Left kidney (tissue), 2 donors: ENCODE results near the gene BCAN. TPM values are rescaled to one million over a fixed set of nuclear protein-coding genes. Genes with fewer than 3 reads are reported as not detected.
"Not testable (repeated sequence)": the region's sequence is repeated elsewhere in the genome, so short reads cannot be mapped to it uniquely, and the experiment has no call there.

Experiments used
- DNase-seq: peaks from one replicate; pipeline ENCODE4 v3.0.0-alpha.2; 2013
- polyA plus RNA-seq: library from polyadenylated mRNA; unstranded; fragments of 120-200 nt; gene quantifications from one replicate; pipeline ENCODE4 v1.2.1, GENCODE V29; 2013; ENCODE audit not compliant: insufficient read length

The BCAN gene
- polyA plus RNA-seq, 1 donor, result 0.08 TPM

DNA sequence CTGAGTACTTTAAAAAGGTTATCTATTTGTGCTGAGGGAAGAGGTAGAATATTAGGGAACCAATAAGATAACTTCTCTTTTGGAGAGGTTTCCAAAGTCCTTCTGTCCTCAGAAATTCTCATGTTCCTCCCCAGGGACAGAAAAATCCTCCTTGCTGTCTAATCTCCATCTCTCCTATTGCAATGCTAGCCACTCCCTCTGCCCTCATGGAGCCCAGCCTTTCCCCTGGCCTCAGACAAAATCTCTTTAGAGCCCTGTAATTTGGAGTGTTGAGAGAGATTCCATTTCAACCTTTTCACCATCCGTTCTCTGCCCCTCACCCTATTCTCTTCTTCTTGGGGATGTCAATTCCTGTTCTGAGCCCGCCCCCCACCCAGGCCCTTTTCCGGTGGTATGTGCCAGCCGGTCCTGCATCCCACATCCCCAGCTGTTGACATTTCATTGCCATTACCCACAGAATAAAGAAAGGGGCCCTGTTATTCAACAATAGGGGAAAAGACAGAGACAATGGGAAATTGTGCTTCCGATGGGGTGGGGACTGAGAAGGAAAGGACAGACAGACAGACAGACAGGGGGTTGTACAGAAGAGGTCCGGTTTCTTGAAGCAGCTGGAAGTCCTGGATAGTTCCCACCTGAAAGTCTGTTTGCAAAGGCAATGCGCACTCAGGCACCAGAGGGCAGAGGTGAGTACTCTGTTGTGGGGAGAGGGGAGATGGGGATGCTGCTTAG lies 22.9 kb upstream of the BCAN start, which contains the start of gene HAPLN2:
Gene HAPLN2 (plus strand): TSS at position 563 of the 729 bp plus-strand sequence. CDS start 4,076 bp downstream, outside the sequence.
- DNase-seq, result no peak

DNA sequence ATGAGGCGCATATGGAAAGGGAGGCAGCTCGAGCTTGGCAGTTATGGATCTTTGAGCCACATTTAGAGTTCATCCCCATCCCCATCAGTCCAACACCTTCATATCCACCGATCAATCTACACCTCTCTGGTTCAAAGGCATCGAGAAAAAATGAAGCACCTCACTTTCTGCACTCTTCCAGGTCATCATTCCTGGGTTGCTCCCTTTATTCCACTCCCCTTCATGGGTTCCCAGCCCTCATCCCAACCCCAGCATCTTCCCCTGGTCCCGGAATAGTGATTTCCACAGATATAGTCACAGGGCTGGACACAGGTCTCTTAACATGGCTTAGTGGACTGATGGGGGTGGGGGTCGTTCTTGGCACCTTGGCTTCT lies 22.3 kb upstream of the BCAN start:
- no peak for DNase-seq

DNA sequence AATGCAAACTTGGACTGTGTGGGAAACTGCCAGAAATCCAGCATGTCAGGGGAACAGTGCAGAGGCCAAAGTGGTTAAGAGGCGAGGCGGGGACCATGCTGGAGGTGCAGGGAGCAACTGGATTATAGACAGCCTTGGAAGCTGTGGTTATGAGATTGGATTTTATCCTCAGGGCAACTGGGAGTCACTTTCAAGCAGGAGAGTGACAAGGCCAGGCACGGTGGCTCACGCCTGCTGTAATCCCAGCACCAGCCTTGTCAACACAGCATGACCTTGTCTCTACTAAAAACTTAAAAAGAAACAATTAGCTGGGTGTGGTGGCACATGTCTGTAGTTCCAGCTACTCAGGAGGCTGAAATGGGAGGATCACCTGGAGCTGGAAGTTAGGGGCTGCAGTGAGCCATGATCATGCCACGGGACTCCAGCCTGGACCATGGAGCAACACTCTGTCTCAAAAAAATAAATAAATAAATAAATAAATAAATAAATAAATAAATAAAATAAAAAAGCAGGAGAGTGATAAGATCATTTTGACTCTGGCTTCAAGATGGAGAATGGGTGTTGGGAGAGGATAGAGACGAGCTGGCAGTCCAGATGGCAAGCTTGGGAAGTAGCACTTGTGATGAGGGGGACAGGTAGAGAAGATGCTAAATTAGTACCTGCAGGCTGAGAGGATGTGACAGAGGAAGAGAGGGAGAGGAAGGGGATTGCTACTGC lies 19.2 kb upstream of the BCAN start:
- no peak for DNase-seq

DNA sequence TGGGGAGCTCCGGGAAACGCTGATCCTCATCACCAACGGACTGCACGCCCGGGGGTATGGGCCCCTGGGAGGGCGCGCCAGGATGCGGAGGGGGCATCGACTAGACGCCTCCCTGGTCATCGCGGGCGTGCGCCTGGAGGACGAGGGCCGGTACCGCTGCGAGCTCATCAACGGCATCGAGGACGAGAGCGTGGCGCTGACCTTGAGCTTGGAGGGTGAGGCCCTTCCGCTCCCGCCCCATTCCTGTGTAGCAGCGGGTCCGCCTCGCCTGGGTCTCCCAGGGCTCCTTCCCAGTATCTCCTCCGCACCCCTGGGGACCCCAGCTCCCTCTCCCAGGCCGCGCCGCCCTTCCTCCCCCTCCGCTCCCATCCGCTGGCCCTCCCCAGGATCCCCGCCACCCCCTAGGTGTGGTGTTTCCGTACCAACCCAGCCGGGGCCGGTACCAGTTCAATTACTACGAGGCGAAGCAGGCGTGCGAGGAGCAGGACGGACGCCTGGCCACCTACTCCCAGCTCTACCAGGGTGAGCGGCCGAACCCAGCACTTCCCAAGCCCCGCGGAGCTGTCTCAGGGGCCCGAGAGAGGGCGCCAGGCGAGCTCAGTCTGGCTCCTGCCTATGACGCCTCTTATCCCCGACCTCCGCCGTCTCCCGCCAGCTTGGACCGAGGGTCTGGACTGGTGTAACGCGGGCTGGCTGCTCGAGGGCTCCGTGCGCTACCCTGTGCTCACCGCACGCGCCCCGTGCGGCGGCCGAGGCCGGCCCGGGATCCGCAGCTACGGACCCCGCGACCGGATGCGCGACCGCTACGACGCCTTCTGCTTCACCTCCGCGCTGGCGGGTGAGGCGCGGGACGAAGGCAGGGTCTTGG lies 17.7 kb upstream of the BCAN start:
- no peak for DNase-seq

DNA sequence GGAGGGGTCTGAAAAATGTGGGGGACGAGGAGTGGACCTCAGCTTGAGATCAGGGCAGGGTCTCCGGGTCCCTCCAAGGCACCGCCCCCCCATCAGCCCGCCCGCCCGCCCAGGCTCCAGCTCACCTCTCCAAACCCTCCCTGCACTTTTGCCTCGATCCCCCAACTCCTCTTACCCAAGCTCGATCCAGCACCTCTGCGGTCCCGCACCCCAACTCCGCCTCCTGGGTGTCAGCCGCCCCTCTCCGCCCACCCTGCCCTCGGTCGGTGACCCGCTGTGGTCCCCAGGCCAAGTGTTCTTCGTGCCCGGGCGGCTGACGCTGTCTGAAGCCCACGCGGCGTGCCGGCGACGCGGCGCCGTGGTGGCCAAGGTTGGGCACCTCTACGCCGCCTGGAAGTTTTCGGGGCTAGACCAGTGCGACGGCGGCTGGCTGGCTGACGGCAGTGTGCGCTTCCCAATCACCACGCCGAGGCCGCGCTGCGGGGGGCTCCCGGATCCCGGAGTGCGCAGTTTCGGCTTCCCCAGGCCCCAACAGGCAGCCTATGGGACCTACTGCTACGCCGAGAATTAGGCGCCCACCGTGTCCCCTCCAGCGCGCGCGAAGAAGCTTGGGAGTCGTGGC lies 17.0 kb upstream of the BCAN start:
- DNase-seq, result no peak

DNA sequence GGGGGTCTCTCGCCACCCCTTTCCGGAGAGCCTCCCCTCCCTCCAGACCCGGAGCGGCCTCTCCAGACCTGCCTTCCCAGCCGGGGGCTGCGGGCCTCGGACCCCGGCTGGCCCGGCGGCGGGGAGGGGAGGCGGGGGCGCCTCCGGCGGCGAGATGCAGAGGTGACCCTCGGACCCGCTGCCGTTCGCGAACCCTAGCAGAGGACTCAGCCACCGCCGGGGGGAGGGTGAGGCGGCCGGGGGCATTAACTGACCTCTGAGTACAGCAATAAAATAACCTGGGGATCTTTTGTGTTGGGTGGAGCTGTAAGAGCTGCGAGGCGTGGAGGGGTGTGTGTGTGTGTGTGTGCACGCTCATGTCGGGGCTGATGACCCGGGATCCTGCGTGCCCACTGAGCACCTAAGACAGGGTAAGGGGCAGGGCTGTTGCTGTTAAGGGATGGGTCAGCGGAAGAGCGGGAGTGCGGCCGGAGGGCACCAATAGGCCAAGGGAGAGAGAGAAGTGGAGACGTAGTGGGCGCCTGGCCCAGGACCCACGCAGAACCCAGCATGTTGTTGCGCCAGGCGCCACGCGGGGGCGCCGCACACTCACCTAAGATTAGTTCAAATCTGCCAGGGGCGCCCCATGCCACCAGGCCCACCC lies 16.4 kb upstream of the BCAN start:
- no peak for DNase-seq

DNA sequence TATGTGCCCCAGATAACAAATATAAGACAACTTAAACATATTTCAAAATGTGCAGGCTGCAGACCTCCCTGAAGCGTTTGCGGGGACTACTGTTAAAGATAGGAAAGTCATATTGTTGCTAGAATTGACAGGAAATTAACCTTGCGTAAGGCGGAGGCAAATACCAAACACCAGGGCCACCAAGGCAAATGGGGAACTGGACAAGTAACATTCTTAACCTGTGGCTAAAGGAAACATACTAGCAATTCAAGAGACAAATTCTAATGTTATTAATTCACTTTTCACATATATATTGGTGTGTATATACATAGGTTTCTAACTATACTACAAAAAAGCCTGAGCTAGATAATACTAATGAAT lies 15.9 kb upstream of the BCAN start:
- DNase-seq, result no peak

DNA sequence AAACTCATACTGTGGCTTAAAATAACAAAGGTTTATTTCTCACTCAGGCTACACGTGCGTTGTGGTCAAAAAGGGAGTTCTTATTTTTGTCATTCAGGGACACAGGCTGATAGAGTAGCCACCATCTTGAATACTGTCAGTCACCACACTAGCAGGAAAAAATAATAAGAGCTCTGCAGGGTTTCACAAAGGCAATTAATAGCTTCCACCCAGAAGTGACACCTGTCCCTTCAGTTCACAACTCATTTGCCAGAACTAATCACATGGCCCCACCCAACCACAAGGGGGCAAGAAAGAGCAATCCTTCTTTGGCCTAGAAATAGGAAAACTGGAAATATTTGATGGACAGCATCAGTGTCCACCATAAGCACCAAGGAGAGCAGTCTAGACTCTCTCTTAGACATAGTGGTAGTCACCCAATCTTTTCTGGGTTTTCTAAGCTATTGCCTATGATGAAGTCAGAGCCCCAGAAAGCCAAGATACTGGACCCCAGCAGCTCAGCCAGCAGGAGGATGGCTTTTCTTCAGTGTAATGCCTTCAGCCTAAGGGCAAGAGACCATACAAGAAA lies 14.5 kb upstream of the BCAN start:
- DNase-seq, result no peak

DNA sequence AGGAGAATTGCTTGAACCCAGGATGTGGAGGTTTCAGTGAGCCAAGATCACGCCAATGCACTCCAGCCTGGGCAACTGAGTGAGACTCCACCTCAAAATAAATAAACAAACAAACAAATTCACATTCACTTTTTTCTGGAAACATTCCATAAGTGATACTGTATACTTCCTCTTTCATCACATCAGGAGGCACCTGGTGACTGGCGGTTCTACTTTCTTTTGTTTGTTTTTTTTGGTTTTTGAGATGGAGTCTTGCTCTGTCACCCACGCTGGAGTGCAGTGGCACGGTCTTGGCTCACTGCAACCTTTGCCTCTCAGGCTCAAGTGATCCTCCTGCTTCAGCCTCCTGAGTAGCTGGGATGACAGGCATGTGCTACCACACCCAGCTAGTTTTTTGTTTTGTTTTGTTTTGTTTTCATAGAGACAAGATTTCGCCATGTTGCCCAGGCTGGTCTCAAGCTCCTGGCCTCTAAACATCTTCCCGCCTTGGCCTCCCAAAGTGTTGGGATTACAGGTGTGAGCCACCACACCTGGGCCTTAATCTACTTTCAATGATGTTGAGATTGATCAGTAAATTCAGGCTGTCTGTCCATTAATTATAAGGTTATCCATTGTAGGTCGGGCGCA lies 12.0 kb upstream of the BCAN start:
- no peak for DNase-seq

DNA sequence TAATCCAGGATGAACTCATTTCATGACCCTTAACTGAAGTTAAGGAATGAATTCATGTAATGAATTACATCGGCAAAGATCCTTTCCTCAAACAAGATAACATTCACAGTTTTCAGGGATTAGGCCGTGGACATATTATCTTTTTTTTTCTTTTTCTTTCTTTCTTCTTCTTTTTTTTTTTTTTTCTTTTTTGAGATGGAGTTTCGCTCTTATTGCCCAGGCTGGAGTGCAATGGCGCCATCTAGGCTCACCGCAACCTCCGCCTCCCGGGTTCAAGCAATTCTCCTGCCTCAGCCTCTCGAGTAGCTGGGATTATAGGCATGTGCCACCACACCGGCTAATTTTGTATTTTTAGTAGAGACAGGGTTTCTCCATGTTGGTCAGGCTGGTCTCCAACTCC lies 10.8 kb upstream of the BCAN start:
- not testable (repeated sequence) for DNase-seq

DNA sequence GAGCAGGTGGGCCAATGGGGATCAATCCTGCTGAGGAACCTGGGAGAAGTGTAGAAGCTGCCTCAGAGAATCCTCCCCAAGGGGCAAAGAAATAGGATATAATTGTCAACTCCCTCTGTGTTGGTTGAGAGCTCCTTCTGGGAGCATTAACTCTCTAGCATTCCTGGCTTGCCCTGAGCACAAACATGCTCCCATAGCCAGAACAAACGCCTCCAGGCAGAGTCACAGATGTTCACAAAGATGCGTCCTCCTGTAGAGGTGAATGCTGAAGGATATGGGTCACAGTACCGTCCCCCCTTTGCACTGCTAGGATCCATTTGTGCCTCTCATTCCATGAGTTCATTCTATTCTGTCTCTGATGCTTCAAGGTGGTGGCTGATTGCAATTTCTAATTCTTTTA lies 9.6 kb upstream of the BCAN start:
- DNase-seq, result no peak

DNA sequence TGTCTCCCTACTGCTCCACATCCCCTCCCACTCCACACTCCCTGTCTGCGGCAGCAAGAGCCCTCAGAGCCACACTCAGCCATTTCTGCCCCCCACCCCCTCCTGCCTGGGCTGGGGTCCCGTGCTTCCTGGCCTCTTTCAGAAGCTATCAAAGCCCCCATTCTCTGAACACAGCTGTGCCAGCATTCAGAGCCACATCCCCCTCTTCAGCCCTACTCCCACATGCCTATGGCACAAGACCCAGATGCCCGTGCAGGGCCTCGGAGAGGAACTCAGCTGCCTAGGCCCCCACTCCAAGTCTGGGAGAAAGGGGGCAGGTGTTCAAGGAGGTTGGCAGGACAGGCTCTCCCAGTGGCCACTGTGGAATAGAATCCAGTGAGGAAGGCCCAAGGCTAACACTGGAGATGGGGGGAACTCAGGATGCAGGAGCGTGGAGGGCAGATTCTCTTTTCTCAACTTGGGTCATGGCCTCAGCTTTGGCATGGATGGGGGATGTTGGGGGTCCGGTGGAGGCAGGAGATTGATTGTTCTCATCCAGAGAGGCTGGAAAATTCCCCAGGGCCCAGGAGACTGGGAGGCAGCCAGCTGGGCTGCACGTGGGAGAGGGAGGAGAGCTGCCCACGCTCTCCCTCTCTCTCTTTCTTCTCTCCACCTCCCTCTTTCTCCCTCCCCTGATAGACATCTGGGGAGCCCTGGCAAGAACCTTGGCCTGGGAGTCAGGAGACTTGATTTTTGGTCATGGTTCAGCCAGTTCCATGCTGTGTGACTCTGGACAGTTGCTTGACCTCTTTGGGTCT lies 3.5 kb upstream of the BCAN start:
- no peak for DNase-seq

DNA sequence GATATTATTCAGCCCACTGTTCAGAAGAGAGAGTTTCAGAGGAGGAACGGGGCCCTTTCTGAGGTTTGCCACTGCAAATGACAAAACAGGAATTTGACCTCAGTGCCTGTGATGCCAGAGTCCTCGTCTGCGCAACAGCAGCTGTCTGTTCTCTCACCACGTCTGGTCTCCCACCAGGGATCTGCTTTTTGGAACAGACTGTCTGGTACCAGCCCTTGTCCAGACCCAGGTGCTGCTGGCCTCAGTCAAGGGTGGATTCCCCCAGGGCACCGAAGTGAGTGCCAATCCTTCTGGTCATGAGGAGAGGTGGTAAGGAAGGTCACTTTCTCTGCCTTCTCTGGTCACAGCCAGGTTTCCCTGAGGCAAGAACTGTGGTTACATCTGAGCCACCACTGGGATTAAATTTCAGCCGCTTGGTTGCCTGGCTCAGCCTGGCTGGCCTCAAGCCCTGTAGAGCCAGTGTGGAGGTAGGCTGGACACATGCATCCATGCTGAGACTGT lies 2.3 kb upstream of the BCAN start:
- DNase-seq, result no peak

DNA sequence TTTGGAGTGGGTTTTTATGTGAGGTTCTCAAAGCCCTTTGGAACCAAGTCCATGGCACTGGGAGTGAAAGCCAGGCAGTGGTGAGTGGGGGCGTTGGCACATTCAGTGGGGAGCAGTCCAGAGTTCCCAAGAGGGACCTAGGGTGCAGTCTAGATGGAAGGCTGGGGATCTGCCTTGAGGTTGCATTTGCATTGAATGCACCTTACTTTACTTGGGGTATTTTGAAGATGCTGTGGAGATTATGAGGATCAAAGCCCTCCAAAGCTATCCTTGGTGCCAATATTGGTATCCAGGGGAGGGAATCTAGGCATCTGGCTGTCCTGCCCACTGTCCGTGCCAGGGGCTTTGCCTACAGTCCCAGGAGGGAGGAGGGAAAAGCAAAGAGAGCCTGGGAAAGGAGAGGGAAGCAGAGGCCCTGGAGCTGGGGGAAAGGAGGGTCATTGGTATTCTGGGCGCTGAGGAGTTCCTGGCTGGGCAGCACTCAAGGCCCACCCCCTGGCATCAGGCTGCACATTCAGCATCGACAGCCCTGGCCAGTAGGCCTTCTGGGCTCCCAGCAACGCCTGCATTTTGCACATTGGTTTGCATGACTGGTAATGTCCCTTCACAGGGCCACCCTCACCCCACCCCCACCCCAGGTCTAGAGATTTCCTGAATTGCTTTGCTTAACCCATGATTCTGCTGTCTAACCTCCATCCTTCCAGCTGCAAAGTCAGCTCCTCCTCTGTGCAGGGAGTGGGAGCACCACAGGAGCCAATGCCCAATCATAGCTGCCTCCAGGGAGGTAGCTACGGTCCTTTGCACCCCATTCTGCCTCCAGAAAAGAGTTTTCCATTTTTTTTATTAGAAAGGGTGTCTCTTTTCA lies 843 bp upstream of the BCAN start:
- no peak for DNase-seq

DNA sequence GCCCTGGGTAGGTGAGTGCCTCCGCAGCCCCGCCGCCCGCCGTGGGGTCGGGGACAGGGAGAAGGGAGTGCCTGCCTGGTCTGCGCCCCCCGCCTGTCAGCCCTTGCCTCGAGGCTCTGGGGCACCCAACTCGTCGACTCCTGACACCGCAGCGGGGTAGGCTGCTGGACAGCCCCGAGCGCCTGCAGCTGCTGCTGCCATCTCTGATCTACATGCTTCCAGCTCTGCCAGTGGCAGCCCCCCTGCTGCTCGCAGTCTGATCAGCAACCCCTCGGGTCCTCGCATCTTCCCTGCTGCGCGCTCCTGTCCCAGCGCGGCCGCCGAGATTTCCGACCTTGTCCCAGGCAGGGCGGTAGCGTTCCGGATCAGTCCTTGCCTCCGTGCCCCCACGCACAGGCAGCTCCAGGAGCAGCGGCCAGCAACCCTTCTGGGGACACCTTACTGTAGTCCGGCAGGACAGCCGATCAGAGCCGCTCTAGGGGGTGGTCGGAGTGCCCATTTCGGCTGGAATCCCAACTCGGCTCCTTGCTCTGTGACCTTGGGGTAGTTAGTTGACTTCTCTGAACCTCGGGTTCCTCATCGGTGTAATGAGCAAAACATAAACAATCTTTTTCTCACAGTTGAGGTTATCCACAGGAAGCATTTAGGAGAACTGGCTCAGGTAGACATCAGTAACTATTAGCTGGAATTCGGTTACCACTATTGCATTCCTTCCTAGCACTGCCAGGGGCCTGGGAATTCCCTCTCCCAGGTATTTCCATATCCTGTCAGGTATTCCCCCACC lies 540 bp downstream of the BCAN start:
- DNase-seq, result no peak

DNA sequence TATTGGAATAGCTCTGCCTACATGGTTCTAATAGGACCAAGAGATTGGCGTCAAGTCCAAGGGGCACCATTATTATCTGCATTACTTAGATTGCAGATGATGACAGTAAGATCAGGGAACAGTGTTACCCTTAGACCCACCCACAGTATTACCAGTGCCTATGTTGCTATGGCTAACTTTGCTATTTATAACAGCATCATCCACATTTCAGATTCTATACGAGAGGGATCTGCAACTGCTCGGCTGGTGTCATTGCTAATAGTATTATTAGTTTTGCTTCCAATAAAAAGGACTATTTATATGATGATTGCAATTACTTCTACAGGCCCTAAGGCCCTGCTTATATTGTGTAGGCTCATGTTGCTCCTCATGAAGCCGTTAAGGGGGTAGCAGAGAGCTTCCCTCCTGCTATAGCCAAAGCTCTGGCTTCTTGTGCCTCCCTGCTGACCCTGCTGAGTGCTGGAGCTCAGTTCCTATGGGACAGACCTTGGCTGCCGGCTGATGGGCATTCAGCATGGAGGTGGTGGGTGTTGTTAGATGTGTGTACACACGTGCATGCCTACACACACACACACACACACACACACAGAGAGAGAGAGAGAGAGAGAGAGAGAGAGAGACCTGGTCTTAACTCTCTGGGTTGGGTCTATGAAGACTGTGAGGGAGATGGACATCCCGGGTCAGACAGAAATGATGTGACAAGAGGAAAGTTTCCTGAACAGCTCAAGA lies 1.3 kb downstream of the BCAN start:
- no peak for DNase-seq

DNA sequence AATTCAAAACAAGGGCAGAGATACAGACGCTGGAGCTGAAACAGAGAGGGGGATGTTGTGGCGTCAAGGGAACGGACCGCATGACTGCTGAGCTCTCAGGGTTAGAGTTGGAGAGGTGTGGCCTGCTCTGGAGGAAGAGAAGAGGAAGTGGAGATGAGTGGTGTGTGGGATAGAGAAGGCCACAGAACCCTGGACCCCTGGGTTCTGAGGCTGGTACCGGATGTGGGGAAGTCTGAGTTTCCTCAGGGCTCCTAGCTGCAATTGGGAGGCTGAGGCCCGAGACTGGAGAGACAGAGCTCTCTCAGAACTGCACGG lies 1.8 kb downstream of the BCAN start:
- DNase-seq, result no peak

DNA sequence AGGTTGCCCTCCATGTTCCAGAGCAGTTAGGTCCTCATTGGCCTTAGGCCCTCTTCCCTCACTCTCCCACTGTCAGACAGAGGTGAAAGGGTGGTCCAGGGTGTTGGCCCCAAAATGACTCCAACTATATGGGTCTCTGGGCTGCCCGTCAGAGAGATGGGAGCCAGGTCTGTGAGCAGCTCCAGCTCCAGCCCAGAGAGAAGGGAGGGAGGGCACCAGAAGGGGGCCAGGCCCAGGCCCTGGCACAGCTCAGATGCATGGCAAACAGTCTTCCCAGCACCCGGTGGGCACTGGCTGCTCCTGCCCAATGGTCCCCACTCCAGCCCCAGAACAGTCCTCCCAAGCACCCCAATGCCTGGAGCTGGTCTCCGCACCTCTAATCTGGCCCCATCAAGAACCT lies 2.2 kb downstream of the BCAN start:
- no peak for DNase-seq
